Fibroblast of the conjunctiva (primary cell): Measurements from ENCODE around the gene CAMP.
"Not testable (repeated sequence)": the region's sequence is repeated elsewhere in the genome, so short reads cannot be mapped to it uniquely, and the experiment has no call there.

Experiments used
- DNase-seq: peaks from one replicate; pipeline ENCODE4 v3.0.0-alpha.2; 2010; ENCODE audit warnings: low read depth

CAMP gene

DNA sequence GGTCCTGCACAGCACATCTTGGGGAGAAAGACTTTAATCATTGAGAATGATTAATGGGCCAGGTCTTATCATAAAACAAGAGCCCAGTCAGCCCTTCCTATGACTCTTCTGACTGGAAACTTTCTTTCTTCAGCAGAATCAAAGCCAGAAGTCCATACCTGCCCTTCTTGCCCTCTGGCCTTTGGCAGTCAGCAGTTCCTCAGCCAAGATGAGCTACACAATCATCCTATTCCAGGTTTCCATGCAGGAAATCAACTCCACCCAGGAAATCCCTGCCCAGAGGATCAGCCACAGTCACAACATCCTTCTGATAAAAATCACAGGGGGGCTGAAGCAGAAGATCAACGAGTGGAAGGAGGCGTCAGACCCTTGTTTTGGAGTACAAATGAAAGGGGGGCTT, 44.5 kb downstream of the CAMP start:
- no peak for DNase-seq

DNA sequence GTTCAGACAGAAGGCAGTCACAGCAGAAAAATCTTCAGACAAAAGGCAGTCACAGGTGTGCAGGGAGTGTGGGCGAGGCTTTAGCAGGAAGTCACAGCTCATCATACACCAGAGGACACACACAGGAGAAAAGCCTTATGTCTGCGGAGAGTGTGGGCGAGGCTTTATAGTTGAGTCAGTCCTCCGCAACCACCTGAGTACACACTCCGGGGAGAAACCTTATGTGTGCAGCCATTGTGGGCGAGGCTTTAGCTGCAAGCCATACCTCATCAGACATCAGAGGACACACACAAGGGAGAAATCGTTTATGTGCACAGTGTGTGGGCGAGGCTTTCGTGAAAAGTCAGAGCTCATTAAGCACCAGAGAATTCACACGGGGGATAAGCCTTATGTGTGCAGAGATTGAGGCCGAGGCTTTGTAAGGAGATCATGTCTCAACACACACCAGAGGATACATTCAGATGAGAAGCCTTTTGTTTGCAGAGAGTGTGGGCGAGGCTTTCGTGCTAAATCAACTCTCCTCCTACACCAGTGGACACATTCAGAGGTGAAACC, 45.2 kb downstream of the CAMP start:
- no peak for DNase-seq

DNA sequence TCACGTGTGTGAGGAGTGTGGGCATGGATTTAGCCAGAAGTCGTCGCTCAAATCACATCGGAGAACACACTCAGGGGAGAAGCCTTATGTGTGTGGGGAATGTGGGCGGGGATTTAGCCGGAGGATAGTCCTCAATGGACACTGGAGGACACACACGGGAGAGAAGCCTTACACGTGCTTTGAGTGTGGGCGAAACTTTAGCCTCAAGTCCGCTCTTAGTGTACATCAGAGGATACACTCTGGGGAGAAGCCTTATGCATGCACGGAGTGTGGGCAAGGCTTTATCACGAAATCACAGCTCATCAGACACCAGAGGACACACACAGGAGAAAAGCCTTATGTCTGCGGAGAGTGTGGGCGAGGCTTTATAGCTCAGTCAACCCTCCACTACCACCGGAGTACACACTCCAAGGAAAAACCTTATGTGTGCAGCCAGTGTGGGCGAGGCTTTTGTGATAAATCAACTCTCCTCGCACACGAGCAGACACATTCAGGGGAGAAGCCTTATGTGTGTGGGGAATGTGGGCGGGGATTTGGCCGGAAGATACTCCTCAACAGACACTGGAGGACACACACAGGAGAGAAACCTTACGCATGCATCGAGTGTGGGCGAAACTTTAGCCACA, 45.8 kb downstream of the CAMP start:
- DNase-seq, result no peak

GRCh38 chr3:48269592-48269991, 46.3 kb downstream of the CAMP start:
- no peak for DNase-seq

DNA sequence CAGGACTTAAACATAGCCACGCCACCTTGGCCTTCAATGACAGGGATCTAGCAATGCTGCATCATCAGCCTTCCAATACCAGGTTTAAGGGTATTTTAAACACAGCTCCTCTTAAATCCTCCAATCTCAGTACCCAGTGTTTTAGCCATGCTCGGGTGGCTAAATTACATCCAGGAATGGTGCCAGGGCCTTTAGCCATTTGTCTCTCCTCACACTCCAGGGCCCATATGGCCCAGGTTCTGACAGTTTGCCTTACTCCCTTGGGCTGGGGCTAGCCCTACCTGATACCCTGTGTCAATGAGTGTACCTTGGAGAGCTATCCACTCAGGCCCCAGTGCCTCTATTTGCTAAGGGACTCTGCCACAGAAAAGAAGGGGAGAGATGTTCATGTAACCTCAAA, 47.0 kb downstream of the CAMP start:
- DNase-seq, result no peak

- not testable (repeated sequence) for DNase-seq
Measured at GRCh38 chr3:48271223-48271622, 47.9 kb downstream of the CAMP start.

GRCh38 chr3:48271763-48272498, 48.6 kb downstream of the CAMP start:
- no peak for DNase-seq

DNA sequence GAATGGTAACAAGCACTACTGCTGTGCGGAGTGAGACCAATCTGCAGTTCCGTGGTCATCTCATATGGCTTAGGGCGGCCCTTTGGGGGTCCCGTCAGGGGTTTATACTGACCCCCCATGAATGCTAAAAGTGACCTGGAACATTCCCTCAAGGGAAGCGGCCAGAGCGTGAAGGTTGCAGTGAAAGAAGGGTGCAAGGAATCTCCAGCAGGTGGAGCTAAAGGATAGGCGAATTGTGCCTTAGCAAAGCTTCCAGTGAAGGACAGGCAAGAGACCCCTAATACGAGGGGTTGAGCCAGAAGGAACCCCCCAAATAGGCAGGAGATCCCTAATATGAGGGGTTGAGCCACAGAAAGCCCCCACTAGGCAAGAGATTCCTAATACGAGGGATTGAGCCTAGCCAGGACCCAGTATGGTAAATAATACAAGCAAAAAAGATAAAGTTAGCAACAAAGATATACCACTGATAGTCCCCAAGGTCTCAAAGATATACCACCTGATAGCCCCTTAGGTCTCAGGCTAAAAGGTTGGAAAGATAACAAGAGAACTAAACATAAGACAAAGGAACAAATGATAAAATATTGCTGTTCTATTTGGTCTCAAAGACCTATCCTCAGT, 50.4 kb downstream of the CAMP start:
- peak; percentile 40 for DNase-seq

GRCh38 chr3:48274452-48274851, 51.2 kb downstream of the CAMP start:
- no peak for DNase-seq
